PC-3 (cell line): ENCODE measurements around the gene GOPC.

Experiments used
- EZH2phosphoT487 ChIP-seq: fragments of 300-600 bp; sonication (generic); IDR thresholded peaks from 2 replicates; pipeline ENCODE4 v1.6.1; 2018; ENCODE audit warnings: mild to moderate bottlenecking, antibody characterized with exemption, low read length, borderline replicate concordance
- TF ChIP-seq, protein P1 (sequence below): fragments of 300-600 bp; sonication (generic); conservative IDR thresholded peaks from 2 replicates; pipeline ENCODE4 v1.5.1; 2017; ENCODE audit warnings: antibody characterized with exemption, low read depth, mild to moderate bottlenecking, low read length

DNA sequence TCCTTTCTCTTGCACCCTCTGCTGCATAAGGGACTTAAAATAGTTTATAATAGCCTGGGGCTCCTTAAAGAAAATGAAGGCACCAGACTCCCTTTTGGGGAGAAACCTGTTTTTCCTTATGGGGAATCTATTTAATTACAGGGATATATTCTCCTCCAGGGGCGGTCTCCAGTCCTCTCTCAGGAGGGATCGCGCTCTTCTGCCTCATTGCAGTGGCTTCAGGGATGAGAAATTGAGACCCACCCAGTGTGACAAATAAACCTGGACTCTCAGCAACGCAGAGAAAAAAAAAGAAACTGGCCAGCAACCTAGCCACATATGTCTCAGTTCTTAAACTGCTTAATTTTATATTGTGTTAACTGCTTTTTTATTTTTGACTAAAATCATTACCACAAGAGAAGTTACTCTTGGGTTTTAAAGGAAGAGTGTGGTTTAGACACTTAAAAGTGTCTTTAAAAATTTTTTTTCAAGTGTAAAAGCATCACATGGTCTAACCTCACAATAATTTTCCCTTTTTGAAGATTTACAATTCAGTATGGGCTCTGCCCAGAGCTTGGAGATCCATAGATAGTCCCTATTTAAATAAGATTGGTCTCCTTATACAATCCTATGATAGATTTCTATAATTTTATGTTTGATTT is 11.7 kb upstream of the GOPC start:
- TF ChIP-seq, protein P1, sequence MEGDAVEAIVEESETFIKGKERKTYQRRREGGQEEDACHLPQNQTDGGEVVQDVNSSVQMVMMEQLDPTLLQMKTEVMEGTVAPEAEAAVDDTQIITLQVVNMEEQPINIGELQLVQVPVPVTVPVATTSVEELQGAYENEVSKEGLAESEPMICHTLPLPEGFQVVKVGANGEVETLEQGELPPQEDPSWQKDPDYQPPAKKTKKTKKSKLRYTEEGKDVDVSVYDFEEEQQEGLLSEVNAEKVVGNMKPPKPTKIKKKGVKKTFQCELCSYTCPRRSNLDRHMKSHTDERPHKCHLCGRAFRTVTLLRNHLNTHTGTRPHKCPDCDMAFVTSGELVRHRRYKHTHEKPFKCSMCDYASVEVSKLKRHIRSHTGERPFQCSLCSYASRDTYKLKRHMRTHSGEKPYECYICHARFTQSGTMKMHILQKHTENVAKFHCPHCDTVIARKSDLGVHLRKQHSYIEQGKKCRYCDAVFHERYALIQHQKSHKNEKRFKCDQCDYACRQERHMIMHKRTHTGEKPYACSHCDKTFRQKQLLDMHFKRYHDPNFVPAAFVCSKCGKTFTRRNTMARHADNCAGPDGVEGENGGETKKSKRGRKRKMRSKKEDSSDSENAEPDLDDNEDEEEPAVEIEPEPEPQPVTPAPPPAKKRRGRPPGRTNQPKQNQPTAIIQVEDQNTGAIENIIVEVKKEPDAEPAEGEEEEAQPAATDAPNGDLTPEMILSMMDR, result no peak
- no peak for TF ChIP-seq EZH2phosphoT487
